ENCODE measurements around the gene USP28.
"Not testable (repeated sequence)": the region's sequence is repeated elsewhere in the genome, so short reads cannot be mapped to it uniquely, and the experiment has no call there.

The USP28 gene

DNA sequence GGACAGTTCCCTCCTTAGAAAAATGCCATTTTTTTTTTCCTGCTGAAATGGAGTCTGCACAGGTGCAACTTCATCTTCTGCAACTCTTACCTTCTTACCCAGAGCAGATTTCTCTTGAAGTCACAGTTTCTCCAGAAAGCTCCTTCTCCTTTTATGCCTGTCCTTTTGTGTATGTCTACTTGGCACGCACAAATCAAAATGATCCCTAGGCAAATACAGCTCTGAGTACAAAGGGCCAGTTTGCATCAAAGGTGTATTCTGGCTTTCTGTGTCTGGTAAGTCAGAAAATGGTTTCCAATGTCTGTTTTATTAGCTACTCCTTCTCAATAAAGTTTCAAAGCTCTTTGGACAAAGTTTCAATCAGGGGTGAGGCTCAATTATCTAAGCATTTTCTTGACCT lies 93.2 kb downstream of the USP28 start:
- no peak overlapping the region for H3K27ac ChIP-seq
- DNase-seq (ENCODE audit: low read depth, low spot score) = no peak

DNA sequence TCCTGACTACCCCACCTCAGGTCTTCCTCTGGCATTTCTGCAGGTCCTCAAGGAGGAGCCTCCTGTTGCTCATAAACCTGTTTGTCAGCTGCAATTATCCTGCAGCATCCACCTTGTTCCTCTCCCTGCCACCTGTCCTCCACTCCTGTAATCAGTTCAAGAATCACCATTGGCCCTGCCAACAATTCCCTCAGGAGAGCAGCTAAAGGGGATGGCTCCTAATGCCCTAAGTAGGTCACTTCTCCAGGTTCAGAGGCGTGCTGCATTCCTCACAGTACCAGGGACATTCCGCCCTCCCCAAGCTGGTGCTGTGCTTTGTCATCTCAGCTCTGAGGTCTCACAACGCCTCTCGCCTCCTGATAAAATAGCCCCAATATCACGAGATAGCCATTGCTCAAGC lies 93.7 kb downstream of the USP28 start:
- H3K27ac ChIP-seq = no peak overlapping the region
- no peak for DNase-seq (ENCODE audit: low read depth, low spot score)

DNA sequence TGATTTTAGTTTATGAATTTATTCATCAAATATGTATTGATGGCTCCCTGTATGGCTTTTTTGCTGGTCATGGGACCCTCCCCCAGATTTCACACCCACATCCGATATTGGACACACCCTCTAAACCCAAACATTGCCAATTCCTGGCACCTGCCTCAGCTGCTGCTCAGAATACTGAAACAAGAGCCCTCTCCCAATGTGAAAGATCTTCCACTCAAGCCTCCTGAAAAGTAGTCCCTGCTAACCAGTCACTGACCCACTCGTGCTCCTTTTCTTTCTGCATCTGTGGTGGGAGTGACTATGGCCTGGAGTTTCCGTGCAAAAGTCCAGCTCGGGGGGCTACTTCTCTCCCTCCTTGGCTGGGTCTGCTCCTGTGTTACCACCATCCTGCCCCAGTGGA lies 95.9 kb downstream of the USP28 start, which contains the start of gene CLDN25:
Gene CLDN25, plus strand, starts transcription at position 301 of the 400 bp plus-strand sequence. Its CDS starts 0 bp downstream, at position 301.
- no peak for DNase-seq (ENCODE audit: low read depth, low spot score)

DNA sequence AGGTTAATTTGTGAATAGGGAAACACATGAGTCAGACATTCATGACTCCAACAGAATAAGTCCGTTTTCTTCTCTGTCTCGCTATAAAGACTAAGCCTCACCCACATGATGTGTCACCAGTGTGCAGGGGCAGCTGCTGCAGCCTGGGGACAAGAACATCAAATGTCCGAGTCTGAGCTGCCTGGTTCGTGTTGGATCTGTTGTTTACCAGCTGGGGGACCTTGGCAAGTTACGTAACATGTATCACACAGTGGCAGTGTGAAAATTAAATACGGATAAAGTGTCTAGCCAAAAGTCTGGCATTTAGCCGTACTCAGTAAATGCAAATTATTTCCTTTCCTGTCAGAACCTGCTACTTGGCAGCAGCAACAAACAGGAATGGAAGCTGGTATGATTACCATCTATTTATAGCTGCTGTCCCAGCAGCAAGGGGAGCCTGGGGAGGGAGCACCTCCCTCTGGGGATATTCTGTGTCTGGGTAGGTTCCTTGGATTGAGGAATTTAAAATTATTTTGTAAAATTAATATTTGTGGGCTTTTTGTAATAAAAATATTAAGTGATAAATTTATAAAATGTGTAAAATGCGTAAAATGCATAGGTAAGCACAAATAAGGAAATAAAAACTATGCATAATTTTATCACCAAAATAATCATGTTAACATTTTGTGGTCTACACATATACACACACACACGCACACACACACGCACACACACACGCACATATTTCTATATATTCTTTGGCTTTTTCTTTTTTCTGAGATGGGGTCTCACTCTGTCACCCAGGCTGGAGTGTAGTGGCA lies 97.1 kb downstream of the USP28 start:
- DNase-seq (ENCODE audit: low read depth, low spot score) = peak; percentile 88
- H3K27ac ChIP-seq = peak overlapping the region; percentile 84

More for the DNA sequence above, 95.9 kb downstream of the USP28 start, which contains the start of gene CLDN25:
- peak within 1 kb of the TSS; percentile 84 for H3K27ac ChIP-seq

DNA sequence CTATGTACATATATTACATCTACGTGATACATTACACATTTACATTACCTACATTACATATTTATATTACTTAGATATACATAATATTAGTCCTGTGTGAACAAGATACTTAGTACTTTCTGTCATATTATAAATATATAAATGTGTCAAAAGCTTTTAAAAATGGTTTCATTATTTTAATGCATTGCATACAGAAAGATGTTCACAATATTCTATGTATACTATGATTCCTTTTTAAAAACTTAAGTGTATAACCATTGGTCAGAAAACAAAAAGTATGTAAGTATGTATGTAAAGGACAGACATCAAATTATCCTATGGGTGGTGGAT lies 101.2 kb downstream of the USP28 start:
- no peak for DNase-seq (ENCODE audit: low read depth, low spot score)
- H3K27ac ChIP-seq = peak overlapping the region; percentile 60

DNA sequence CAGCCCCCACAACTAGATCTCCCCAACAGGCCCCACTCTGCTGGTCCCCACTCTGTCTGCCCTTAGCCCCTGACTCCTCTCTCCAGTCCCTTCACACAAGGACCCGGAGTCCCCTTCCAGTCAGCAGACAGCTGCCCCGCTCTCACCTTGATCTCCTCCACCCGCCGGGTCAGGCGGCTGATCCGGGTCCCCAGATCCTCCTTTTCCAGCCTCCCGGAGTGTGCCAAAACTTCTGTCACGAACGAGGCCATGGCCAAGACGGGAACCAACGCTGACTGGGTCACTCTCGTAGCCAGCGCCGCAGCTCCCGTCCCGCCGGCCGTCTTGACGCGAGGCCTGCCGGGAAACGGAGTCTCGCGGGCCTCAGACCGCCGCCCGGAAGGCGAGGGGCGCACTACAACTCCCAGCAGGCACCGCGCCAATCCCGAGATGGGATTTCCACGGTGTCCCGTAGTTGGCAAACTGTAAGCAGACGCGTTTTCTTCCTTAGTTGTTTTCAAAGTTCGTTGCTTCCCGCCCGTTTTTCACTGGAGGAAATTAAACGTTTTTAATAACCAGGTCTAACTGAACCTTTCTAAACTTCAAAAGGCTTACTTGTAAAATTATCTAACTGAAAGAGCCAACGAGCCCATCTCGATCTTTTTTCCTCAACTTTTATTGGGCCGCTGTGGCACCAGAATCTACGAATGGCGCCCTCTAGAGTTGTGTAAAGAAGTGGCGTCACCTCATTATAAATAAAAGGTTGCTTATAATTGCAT lies 101.8 kb downstream of the USP28 start, which contains the start of gene ZW10:
Gene ZW10, minus strand, starts transcription at position 277 of the 758 bp plus-strand sequence. Its CDS starts 26 bp downstream, at position 251.
- peak; percentile 87 for DNase-seq (ENCODE audit: low read depth, low spot score)
- H3K27ac ChIP-seq = peak within 1 kb of the TSS; percentile 60

DNA sequence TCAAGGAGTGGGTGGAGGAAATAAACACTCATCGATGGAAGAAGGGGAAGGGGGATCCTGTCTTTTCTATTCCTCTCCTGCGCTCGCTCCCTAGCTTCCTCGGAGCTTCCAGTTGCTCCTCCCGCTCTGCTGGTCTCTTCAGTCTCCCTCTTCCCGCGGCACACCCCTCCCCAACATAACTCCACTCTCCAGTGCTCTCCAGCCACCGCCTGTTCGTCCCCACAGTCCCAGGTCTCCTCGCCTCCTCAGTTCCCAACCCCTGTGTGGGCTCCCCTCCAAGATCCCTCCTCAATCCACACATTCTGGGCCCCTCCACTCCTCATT lies 102.3 kb downstream of the USP28 start:
- no peak for DNase-seq (ENCODE audit: low read depth, low spot score)
- H3K27ac ChIP-seq = peak overlapping the region; percentile 60

DNA sequence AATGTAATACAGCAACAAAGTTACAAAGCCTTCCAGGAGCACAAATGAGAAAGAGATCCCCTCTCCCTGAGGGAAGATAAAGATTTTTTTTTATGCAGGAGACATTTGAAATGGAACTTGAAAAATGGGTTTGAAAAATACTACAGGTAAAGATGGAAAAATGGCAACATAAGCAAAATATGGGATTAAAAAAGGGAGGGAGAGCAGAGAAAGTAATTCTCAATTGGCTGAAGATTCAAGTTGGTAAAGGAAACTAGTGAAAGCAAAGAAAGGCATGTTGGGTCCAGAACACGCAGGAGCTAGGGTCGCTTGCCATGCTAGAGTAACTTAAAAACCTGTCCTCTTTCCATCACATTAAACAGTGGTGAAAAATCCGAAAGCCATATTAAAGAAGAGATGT lies 103.4 kb downstream of the USP28 start:
- DNase-seq (ENCODE audit: low read depth, low spot score) = no peak
- H3K27ac ChIP-seq = no peak overlapping the region

DNA sequence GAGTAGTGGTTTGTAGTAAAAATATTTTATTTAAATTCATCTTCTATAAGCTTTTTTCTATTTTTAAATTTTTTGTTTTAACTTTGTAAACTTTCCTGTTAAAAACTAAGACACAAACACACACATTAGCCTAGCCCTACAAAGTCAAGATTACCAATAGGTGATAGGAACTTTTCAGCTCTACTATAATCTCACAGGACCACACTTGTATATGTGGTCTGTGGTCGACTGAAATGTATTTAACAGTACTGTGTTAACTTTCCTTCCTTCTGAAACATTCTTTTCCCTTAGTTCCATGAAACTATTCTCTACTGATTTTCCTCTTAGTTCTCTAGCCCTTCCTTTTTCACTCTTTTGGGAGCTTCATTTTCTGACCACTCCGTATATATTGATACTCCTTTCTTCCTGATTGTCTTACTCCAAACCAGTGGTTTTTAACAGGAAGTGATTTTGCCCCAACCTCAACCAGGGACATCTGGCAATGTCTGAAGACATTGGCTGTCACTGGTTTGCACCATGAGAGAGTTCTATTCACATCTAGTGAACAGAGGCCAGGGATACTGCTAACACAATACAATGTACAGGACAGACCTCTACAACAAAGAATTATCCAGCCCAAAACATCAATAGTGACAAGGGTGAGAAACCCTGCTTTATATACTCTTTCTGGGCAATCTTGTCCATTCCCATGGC lies 110.7 kb downstream of the USP28 start:
- no peak overlapping the region for H3K27ac ChIP-seq
- DNase-seq (ENCODE audit: low read depth, low spot score) = no peak

DNA sequence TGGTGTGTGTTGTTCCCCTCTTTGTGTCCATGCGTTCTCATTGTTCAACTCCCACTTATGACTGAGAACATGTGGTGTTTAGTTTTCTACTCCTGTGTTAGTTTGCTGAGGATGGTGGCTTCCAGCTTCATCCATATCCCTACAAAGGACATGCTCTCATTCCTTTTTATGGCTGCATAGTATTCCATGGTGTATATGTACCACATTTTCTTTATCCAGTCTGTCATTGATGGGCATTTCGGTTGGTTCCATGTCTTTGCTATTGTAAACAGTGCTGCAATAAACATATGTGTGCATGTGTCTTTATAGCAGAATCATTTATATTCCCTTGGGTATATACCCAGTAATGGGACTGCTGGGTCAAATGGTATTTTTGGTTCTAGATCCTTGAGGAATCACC lies 112.3 kb downstream of the USP28 start:
- H3K27ac ChIP-seq; DNase-seq (ENCODE audit: low read depth, low spot score): not testable (repeated sequence)

DNA sequence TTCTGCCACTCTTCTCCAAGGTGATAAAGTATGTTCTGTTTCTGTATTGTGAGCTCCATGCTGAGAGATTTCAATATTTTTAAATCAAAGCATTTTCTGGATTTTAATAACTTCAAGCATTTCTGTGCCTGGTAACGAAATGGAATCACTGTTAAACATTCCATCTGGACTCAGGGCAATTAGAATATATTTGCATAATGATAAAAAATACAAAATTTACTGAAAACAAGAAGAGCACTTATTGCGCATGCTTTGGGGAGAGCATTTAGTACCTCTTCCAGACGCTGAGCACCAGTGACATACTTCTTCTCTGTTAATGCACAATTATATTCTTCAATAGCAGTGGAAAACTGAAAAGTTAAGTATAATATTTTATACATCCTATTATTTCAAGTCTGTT lies 115.1 kb downstream of the USP28 start:
- H3K27ac ChIP-seq = no peak overlapping the region
- no peak for DNase-seq (ENCODE audit: low read depth, low spot score)

DNA sequence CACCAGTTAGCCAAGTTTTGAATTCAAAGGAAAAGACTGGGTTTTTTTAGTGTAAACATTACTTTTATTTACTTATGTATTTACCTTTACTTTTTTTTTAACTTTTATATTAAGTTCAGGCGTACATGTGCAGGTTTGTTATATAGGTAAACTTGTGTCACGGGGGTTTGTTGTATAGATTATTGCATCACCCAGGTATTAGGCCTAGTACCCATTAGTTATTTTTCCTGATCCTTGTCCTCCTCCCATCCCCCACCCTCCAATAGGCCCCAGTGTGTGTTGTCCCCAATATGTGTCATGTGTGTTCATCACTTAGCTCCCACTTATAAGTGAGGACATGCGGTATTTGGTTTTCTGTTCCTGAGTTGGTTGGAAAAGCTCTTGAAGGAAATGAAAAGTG lies 122.4 kb downstream of the USP28 start:
- no peak for DNase-seq (ENCODE audit: low read depth, low spot score)
- H3K27ac ChIP-seq = no peak overlapping the region
